HCT116 (cell line): ENCODE results near the gene LRRN3. TPM values are rescaled to one million over a fixed set of nuclear protein-coding genes. Genes with fewer than 3 reads are reported as not detected.

Source experiments
- ATAC-seq: fragments of 200-7000 bp; cut with Tn5 transposase; 2 replicates; pipeline ENCODE4 v1.9.1; 2020; ENCODE audit warnings: mild to moderate bottlenecking, moderate library complexity
- BruUV-seq: library from RNA; stranded (reverse); fragments of 400-500 nt; replicated peaks from 2 replicates; lab custom pipeline; 2021; lab: Mats Ljungman, UMichigan
- CTCF ChIA-PET: fragments of 300-600 bp; sonication (Branson Sonifier 250); formaldehyde crosslinking; loops from one replicate; lab custom pipeline; 2021; ENCODE audit warnings: antibody characterized with exemption; lab: Charles Lee
- POLR2A ChIA-PET: fragments of 300-600, 350-600 bp; sonication (Branson Sonifier 250); formaldehyde crosslinking; loops from one replicate; lab custom pipeline; 2021; ENCODE audit warnings: antibody characterized with exemption; lab: Charles Lee
- RAD21 ChIA-PET, 2 experiments: fragments of 300-600 bp; sonication (Branson Sonifier 250); formaldehyde crosslinking; loops; one replicate each; lab custom pipeline; 2023; ENCODE audit warnings: low total read pairs in 2 of 2; ENCODE audit not compliant: uncharacterized antibody in 2 of 2, unreplicated experiment in 2 of 2, low non-redundant PET in 1 of 2; lab: Charles Lee
- DNase-seq: peaks from one replicate; pipeline ENCODE4 v3.0.0-alpha.2; 2010; ENCODE audit warnings: low read depth, low spot score
- H2AFZ ChIP-seq: fragments of 200-600 bp; shearing (Covaris generic), sonication (generic); 2 replicates; pipeline ENCODE4 v1.6.1; 2017; ENCODE audit warnings: low read depth, mixed run types, mixed read lengths, antibody characterized with exemption, low read length; ENCODE audit not compliant: poor library complexity, severe bottlenecking
- H3K27ac ChIP-seq: 2 replicates; pipeline ENCODE4 v1.5.1; 2012; ENCODE audit warnings: low read depth, low read length
- H3K27me3 ChIP-seq: fragments of 200-600 bp; sonication (generic); 2 replicates; pipeline ENCODE4 v1.6.1; 2016; ENCODE audit warnings: mixed run types, low read length, mixed read lengths; ENCODE audit not compliant: insufficient read depth
- H3K36me3 ChIP-seq, 2 experiments: fragments of 200-500 bp in 1 of 2; fragments of 200-600 bp in 1 of 2; sonication (Bioruptor generic) in 1 of 2; sonication (generic) in 1 of 2; 2 replicates each; pipeline versions ENCODE4 v1.5.1 to v1.6.1; 2014 to 2016; ENCODE audit warnings: low read length in 2 of 2, inconsistent platforms in 1 of 2, mixed read lengths in 1 of 2, mixed run types in 1 of 2; ENCODE audit not compliant: insufficient read depth in 2 of 2, control insufficient read depth in 1 of 2
- H3K4me1 ChIP-seq, 2 experiments: fragments of 200-600 bp in 1 of 2; sonication (generic) in 1 of 2; 2 replicates each; pipeline versions ENCODE4 v1.5.1 to v1.6.1; 2012 to 2017; ENCODE audit warnings: low read length in 2 of 2, inconsistent platforms in 1 of 2, mild to moderate bottlenecking in 1 of 2, mixed read lengths in 1 of 2, mixed run types in 1 of 2, moderate library complexity in 1 of 2; ENCODE audit not compliant: insufficient read depth in 2 of 2, control insufficient read depth in 1 of 2
- H3K4me2 ChIP-seq: fragments of 200-600 bp; sonication (generic); 2 replicates; pipeline ENCODE4 v1.6.1; 2017; ENCODE audit warnings: mixed run types, low read length, mixed read lengths
- H3K4me3 ChIP-seq, 2 experiments: fragments of 200-600 bp in 1 of 2; sonication (generic) in 1 of 2; replicated peaks in 1 of 2; 2 replicates each; pipeline ENCODE4 v1.5.1; 2011 to 2016; ENCODE audit warnings: low read length in 2 of 2, control low read depth in 1 of 2, low read depth in 1 of 2, mild to moderate bottlenecking in 1 of 2, mixed read lengths in 1 of 2, mixed run types in 1 of 2
- H3K79me2 ChIP-seq: fragments of 200-600 bp; sonication (generic); 2 replicates; pipeline ENCODE4 v1.6.1; 2017; ENCODE audit warnings: mild to moderate bottlenecking, mixed run types, low read length, moderate library complexity, mixed read lengths; ENCODE audit not compliant: insufficient read depth
- H3K9ac ChIP-seq: fragments of 200-600 bp; sonication (generic); 2 replicates; pipeline ENCODE4 v1.6.1; 2016; ENCODE audit warnings: low read length, mixed read lengths
- H3K9me2 ChIP-seq: fragments of 200-600 bp; sonication (generic), shearing (Covaris generic); 2 replicates; pipeline ENCODE4 v1.6.1; 2017; ENCODE audit warnings: mixed run types, mild to moderate bottlenecking, moderate library complexity; ENCODE audit not compliant: insufficient read depth
- H3K9me3 ChIP-seq, 2 experiments: fragments of 200-500 bp in 1 of 2; fragments of 200-600 bp in 1 of 2; sonication (Bioruptor generic) in 1 of 2; sonication (generic) in 1 of 2; 2 replicates each; pipeline ENCODE4 v1.6.1; 2014 to 2017; ENCODE audit warnings: low read length in 2 of 2, mixed read lengths in 2 of 2, inconsistent platforms in 1 of 2, low read depth in 1 of 2, mild to moderate bottlenecking in 1 of 2, mixed run types in 1 of 2, moderate library complexity in 1 of 2; ENCODE audit not compliant: control insufficient read depth in 1 of 2, insufficient read depth in 1 of 2
- H4K20me1 ChIP-seq: fragments of 200-600 bp; sonication (generic), shearing (Covaris generic); 2 replicates; pipeline ENCODE4 v1.6.1; 2017; ENCODE audit warnings: mixed run types, mild to moderate bottlenecking, moderate library complexity; ENCODE audit not compliant: insufficient read depth
- EGR1 ChIP-seq: IDR thresholded peaks from 2 replicates; pipeline ENCODE4 v1.6.1; 2012; ENCODE audit warnings: low read depth
- EZH2phosphoT487 ChIP-seq: fragments of 200-600 bp; IDR thresholded peaks from 2 replicates; pipeline ENCODE4 v1.6.1; 2018; ENCODE audit warnings: antibody characterized with exemption, borderline replicate concordance
- POLR2A ChIP-seq: IDR thresholded peaks from 2 replicates; pipeline ENCODE4 v1.7.0; 2011; ENCODE audit warnings: borderline replicate concordance; ENCODE audit not compliant: insufficient read depth, insufficient read length; ENCODE audit errors: extremely low read depth
- REST ChIP-seq: IDR thresholded peaks from 2 replicates; pipeline ENCODE4 v1.6.1; 2012; ENCODE audit warnings: low read depth
- SIN3A ChIP-seq: IDR thresholded peaks from 2 replicates; pipeline ENCODE4 v1.6.1; 2012; ENCODE audit warnings: low read depth
- YY1 ChIP-seq: IDR thresholded peaks from 2 replicates; pipeline ENCODE4 v1.6.1; 2011; ENCODE audit warnings: low read length, low read depth, moderate library complexity, mild to moderate bottlenecking; ENCODE audit not compliant: insufficient replicate concordance; ENCODE audit errors: extremely low read depth
- ZBTB33 ChIP-seq: IDR thresholded peaks from 2 replicates; pipeline ENCODE4 v1.6.1; 2011; ENCODE audit warnings: mild to moderate bottlenecking, low read length, moderate library complexity; ENCODE audit not compliant: insufficient replicate concordance; ENCODE audit errors: extremely low read depth
- ZNF274 ChIP-seq: fragments of 200-500 bp; sonication (Bioruptor generic); IDR thresholded peaks from 2 replicates; pipeline ENCODE4 v1.6.1; 2014; ENCODE audit warnings: mild to moderate bottlenecking, low read depth, low read length, inconsistent platforms
- intact Hi-C: fragments of 100-400 bp; cut with micrococcal nuclease; formaldehyde crosslinking; loops from 2 replicates; pipeline ENCODE4 v1.10.0; 2022
- total RNA-seq: library from RNA; stranded (reverse); gene quantifications from one replicate; pipeline ENCODE4 v1.2.1, GENCODE V29; 2021; ENCODE audit not compliant: unreplicated experiment

LRRN3 gene
- total RNA-seq, 1 experiment from 2014 or later, result 0.07 TPM

GRCh38 chr7:111051832-111052231 lies 39.1 kb upstream of the LRRN3 start:
- no peaks in the 10 kb centered on the region for H3K36me3 ChIP-seq
- no peak overlapping the region for H3K4me2 ChIP-seq
- H3K27me3 ChIP-seq, result no peaks in the 10 kb centered on the region
- BruUV-seq, result no TSS peak
- ChIA-PET RAD21 (no interaction called here), CTCF (no interaction called here), POLR2A (no interaction called here)
- no peaks in the 10 kb centered on the region for H3K9me3 ChIP-seq
- H3K27ac ChIP-seq, result no peak overlapping the region
- no peaks in the 10 kb centered on the region for H3K9me2 ChIP-seq
- no peak overlapping the region for H3K9ac ChIP-seq
- H4K20me1 ChIP-seq, result no peaks in the 10 kb centered on the region
- no peak overlapping the region for H2AFZ ChIP-seq
- no peak overlapping the region for H3K4me3 ChIP-seq
- TF ChIP-seq EZH2phosphoT487, result no peak
- no peak for TF ChIP-seq YY1
- no peak for TF ChIP-seq EGR1
- no peak for TF ChIP-seq ZNF274
- no peak for TF ChIP-seq REST
- TF ChIP-seq, all 23 proteins: peak for 0
- intact Hi-C loops, result no loop called here
- Histone ChIP-seq H3K4me1 (no peaks in the 10 kb centered on the region), H3K79me2 (no peaks in the 10 kb centered on the region)
- DNase-seq (no peak), ATAC-seq (no peak)

- no peaks in the 10 kb centered on the region for H4K20me1 ChIP-seq
- no peak for DNase-seq
- H3K9me3 ChIP-seq, result no peaks in the 10 kb centered on the region
- ChIA-PET CTCF (no interaction called here), POLR2A (no interaction called here), RAD21 (no interaction called here)
- H3K79me2 ChIP-seq, result no peaks in the 10 kb centered on the region
- no peak overlapping the region for H2AFZ ChIP-seq
- H3K4me3 ChIP-seq, result no peak overlapping the region
- no peaks in the 10 kb centered on the region for H3K4me1 ChIP-seq
- no peaks in the 10 kb centered on the region for H3K9me2 ChIP-seq
- intact Hi-C loops, result no loop called here
- no peaks in the 10 kb centered on the region for H3K36me3 ChIP-seq
- no peak for ATAC-seq
- H3K9ac ChIP-seq, result no peak overlapping the region
- no peak overlapping the region for H3K4me2 ChIP-seq
- no peak overlapping the region for H3K27ac ChIP-seq
- H3K27me3 ChIP-seq, result no peaks in the 10 kb centered on the region
- BruUV-seq, result no TSS peak
- TF ChIP-seq ZBTB33 (no peak), REST (no peak), SIN3A (no peak), EGR1 (no peak), POLR2A (no peak)
Measured at GRCh38 chr7:111053035-111053434, 37.9 kb upstream of the LRRN3 start.
